WTC11 (cell line): ENCODE results near the gene MLLT1. TPM values are rescaled to one million over a fixed set of nuclear protein-coding genes. Genes with fewer than 3 reads are reported as not detected.

Experiments
- ATAC-seq: fragments of 200-7000 bp; cut with Tn5 transposase; 2 replicates; pipeline ENCODE4 v1.10.0; 2021; ENCODE audit warnings: mild to moderate bottlenecking, moderate library complexity
- CTCF ChIA-PET: fragments of 300-600 bp; sonication (Branson Sonifier 250); formaldehyde crosslinking; loops from one replicate; lab custom pipeline; 2021; ENCODE audit warnings: antibody characterized with exemption; lab: Charles Lee
- POLR2A ChIA-PET: fragments of 350-600 bp; sonication (Branson Sonifier 250); formaldehyde crosslinking; loops from one replicate; lab custom pipeline; 2021; ENCODE audit warnings: antibody characterized with exemption; lab: Charles Lee
- DNase-seq: peaks from one replicate; pipeline ENCODE4 v3.0.0; 2021; ENCODE audit warnings: low spot score
- H3K27ac Mint-ChIP-seq: 2 replicates; pipeline ENCODE4 v1.8.0; 2021; ENCODE audit warnings: mixed read lengths
- H3K27me3 Mint-ChIP-seq: 2 replicates; pipeline ENCODE4 v1.8.0; 2021; ENCODE audit warnings: low read depth, mild to moderate bottlenecking, moderate library complexity, mixed read lengths
- H3K36me3 Mint-ChIP-seq: 2 replicates; pipeline ENCODE4 v1.8.0; 2021; ENCODE audit warnings: mixed read lengths
- H3K4me1 Mint-ChIP-seq: 2 replicates; pipeline ENCODE4 v1.8.0; 2022; ENCODE audit warnings: mixed read lengths
- H3K4me3 Mint-ChIP-seq: 2 replicates; pipeline ENCODE4 v1.8.0; 2021; ENCODE audit warnings: mild to moderate bottlenecking, moderate library complexity, mixed read lengths
- H3K9me3 Mint-ChIP-seq: 2 replicates; pipeline ENCODE4 v1.8.0; 2021; ENCODE audit warnings: mixed read lengths
- ELF4 ChIP-seq: sonication (generic); formaldehyde crosslinking; IDR thresholded peaks from 2 replicates; pipeline ENCODE4 v1.8.1; 2022; ENCODE audit warnings: low read depth, mild to moderate bottlenecking, moderate library complexity, missing genetic modification reagents
- EMX1 ChIP-seq: fragments of 250-450 bp; sonication (Bioruptor Pico); IDR thresholded peaks from 2 replicates; pipeline ENCODE4 v1.8.0; 2021; ENCODE audit warnings: mild to moderate bottlenecking
- ESRRA ChIP-seq: sonication (generic); formaldehyde crosslinking; IDR thresholded peaks from 2 replicates; pipeline ENCODE4 v1.8.1; 2022; ENCODE audit warnings: mild to moderate bottlenecking, missing genetic modification reagents, borderline replicate concordance
- FOXP4 ChIP-seq: sonication (generic); formaldehyde crosslinking; IDR thresholded peaks from 2 replicates; pipeline ENCODE4 v1.8.0; 2022; ENCODE audit warnings: mild to moderate bottlenecking, missing genetic modification reagents
- GABPB1 ChIP-seq: sonication (generic); formaldehyde crosslinking; IDR thresholded peaks from 2 replicates; pipeline ENCODE4 v1.8.1; 2023; ENCODE audit warnings: mild to moderate bottlenecking, missing genetic modification reagents
- JUN ChIP-seq: sonication (generic); formaldehyde crosslinking; IDR thresholded peaks from 2 replicates; pipeline ENCODE4 v1.8.0; 2023; ENCODE audit warnings: mild to moderate bottlenecking, missing genetic modification reagents
- MLX ChIP-seq: sonication (generic); formaldehyde crosslinking; IDR thresholded peaks from 2 replicates; pipeline ENCODE4 v1.8.1; 2023; ENCODE audit warnings: mild to moderate bottlenecking, missing genetic modification reagents, moderate library complexity
- NFYB ChIP-seq: sonication (generic); formaldehyde crosslinking; conservative IDR thresholded peaks from 2 replicates; pipeline ENCODE4 v1.8.0; 2022; ENCODE audit warnings: low read depth, missing genetic modification reagents
- RORB ChIP-seq: fragments of 250-450 bp; sonication (Bioruptor Pico); IDR thresholded peaks from 2 replicates; pipeline ENCODE4 v1.9.0; 2021; ENCODE audit warnings: mild to moderate bottlenecking
- SMAD3 ChIP-seq: sonication (generic); formaldehyde crosslinking; IDR thresholded peaks from 2 replicates; pipeline ENCODE4 v1.8.0; 2022; ENCODE audit warnings: missing genetic modification reagents, mild to moderate bottlenecking, borderline replicate concordance
- TEAD1 ChIP-seq: sonication (generic); formaldehyde crosslinking; IDR thresholded peaks from 2 replicates; pipeline ENCODE4 v1.8.0; 2022; ENCODE audit warnings: mild to moderate bottlenecking, missing genetic modification reagents
- USF1 ChIP-seq: sonication (generic); formaldehyde crosslinking; IDR thresholded peaks from 2 replicates; pipeline ENCODE4 v1.8.0; 2022; ENCODE audit warnings: mild to moderate bottlenecking, missing genetic modification reagents
- ZBTB21 ChIP-seq: sonication (generic); formaldehyde crosslinking; IDR thresholded peaks from 2 replicates; pipeline ENCODE4 v1.8.1; 2023; ENCODE audit warnings: mild to moderate bottlenecking, missing genetic modification reagents, borderline replicate concordance
- ZNF138 ChIP-seq: sonication (generic); formaldehyde crosslinking; conservative IDR thresholded peaks from 2 replicates; pipeline ENCODE4 v1.8.1; 2022; ENCODE audit warnings: mild to moderate bottlenecking, moderate library complexity, missing genetic modification reagents
- ZNF219 ChIP-seq: sonication (generic); formaldehyde crosslinking; IDR thresholded peaks from 2 replicates; pipeline ENCODE4 v1.8.0; 2023; ENCODE audit warnings: missing genetic modification reagents, mild to moderate bottlenecking, borderline replicate concordance
- ZNF263 ChIP-seq: sonication (generic); formaldehyde crosslinking; IDR thresholded peaks from 2 replicates; pipeline ENCODE4 v1.8.1; 2022; ENCODE audit warnings: low read depth, mild to moderate bottlenecking, moderate library complexity, missing genetic modification reagents
- ZNF671 ChIP-seq: fragments of 250-450 bp; sonication (Bioruptor Pico); IDR thresholded peaks from 2 replicates; pipeline ENCODE4 v1.8.0; 2021; ENCODE audit warnings: mild to moderate bottlenecking
- ZSCAN18 ChIP-seq: fragments of 250-450 bp; sonication (Bioruptor Pico); IDR thresholded peaks from 2 replicates; pipeline ENCODE4 v2.1.2; 2022; ENCODE audit warnings: mild to moderate bottlenecking, moderate library complexity
- total RNA-seq: library from RNA; stranded (reverse); gene quantifications from 3 replicates; pipeline ENCODE4 v1.2.3, GENCODE V29; 2021
- TF ChIP-seq, protein P1 (sequence below): sonication (generic); formaldehyde crosslinking; IDR thresholded peaks from 2 replicates; pipeline ENCODE4 v1.8.1; 2023; ENCODE audit warnings: mild to moderate bottlenecking, missing genetic modification reagents
- TF ChIP-seq, protein P2 (sequence below): fragments of 250-450 bp; sonication (Bioruptor Pico); IDR thresholded peaks from 2 replicates; pipeline ENCODE4 v1.9.0; 2021; ENCODE audit warnings: moderate library complexity, mild to moderate bottlenecking, inconsistent platforms, borderline replicate concordance

Gene MLLT1
- total RNA-seq, 1 experiment from 2014 or later = 58.2 TPM

DNA sequence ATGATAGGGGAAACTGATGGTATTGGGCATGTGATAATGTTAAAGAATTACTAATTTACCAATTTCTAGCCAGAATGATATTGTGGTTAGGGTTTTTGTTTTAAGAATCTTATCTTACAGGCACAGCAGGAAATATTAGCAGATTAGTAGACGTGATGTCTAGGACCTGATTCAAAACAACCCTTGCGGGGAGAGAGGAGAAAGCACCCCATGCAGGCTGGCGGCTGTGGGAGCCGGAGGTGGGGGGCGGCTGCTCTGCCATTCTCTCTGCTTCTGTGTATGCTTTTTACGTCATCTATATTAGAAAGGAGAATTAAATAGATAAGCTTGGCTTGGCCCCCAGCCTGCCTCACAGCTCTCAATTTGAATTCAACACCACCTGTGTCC lies 41.5 kb downstream of the MLLT1 start (continued):
- TF ChIP-seq, protein P1, sequence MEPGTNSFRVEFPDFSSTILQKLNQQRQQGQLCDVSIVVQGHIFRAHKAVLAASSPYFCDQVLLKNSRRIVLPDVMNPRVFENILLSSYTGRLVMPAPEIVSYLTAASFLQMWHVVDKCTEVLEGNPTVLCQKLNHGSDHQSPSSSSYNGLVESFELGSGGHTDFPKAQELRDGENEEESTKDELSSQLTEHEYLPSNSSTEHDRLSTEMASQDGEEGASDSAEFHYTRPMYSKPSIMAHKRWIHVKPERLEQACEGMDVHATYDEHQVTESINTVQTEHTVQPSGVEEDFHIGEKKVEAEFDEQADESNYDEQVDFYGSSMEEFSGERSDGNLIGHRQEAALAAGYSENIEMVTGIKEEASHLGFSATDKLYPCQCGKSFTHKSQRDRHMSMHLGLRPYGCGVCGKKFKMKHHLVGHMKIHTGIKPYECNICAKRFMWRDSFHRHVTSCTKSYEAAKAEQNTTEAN (CRISPR knock-in tag) = no peak
- no peak for TF ChIP-seq MLX (CRISPR knock-in tag)
- TF ChIP-seq USF1 (CRISPR knock-in tag) = no peak
- TF ChIP-seq GABPB1 (CRISPR knock-in tag) = no peak

- peak overlapping the region; percentile 84; the same call in 1 of the 2 replicates for H3K27ac Mint-ChIP-seq
- ChIA-PET POLR2A (no interaction called here), CTCF (interaction anchor here (1.2 to 2.6 kb wide), 2 partner anchors 18 to 36 kb away, joined by 3 to 11 read pairs; no protein-coding TSS in a partner anchor)
- no peak; the same call in 1 of the 2 replicates for ATAC-seq
- H3K4me1 Mint-ChIP-seq = peaks cover 17% of the 10 kb centered on the region
- H3K4me3 Mint-ChIP-seq = no peak overlapping the region
- no peak for DNase-seq
- peaks cover 6% of the 10 kb centered on the region; the same call in 1 of the 2 replicates for H3K36me3 Mint-ChIP-seq
- no peaks in the 10 kb centered on the region for H3K27me3 Mint-ChIP-seq
- H3K9me3 Mint-ChIP-seq = no peaks in the 10 kb centered on the region
- TF ChIP-seq, protein P1 (CRISPR knock-in tag) = no peak
- TF ChIP-seq ZNF671 (CRISPR knock-in tag) = no peak
- TF ChIP-seq NFYB (CRISPR knock-in tag) = no peak
- no peak for TF ChIP-seq FOXP4 (CRISPR knock-in tag)
- no peak for TF ChIP-seq ESRRA (CRISPR knock-in tag)
- no peak for TF ChIP-seq MLX (CRISPR knock-in tag)
- TF ChIP-seq JUN (CRISPR knock-in tag) = no peak
- no peak for TF ChIP-seq ZBTB21 (CRISPR knock-in tag)
- no peak for TF ChIP-seq ELF4 (CRISPR knock-in tag)
- TF ChIP-seq ZSCAN18 (CRISPR knock-in tag) = no peak
- TF ChIP-seq RORB = no peak
- TF ChIP-seq ZNF219 = no peak
- TF ChIP-seq SMAD3 (CRISPR knock-in tag) = no peak
- no peak for TF ChIP-seq EMX1 (CRISPR knock-in tag)
- TF ChIP-seq ZNF138 (CRISPR knock-in tag) = no peak
- TF ChIP-seq, protein P2, sequence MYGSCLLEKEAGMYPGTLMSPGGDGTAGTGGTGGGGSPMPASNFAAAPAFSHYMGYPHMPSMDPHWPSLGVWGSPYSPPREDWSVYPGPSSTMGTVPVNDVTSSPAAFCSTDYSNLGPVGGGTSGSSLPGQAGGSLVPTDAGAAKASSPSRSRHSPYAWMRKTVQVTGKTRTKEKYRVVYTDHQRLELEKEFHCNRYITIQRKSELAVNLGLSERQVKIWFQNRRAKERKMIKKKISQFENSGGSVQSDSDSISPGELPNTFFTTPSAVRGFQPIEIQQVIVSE (CRISPR knock-in tag) = no peak
- TF ChIP-seq TEAD1 (CRISPR knock-in tag) = no peak
- no peak for TF ChIP-seq ZNF263 (CRISPR knock-in tag)
Measured at GRCh38 chr19:6236310-6237291, 43.2 kb downstream of the MLLT1 start.
